Cardiac muscle cell (in vitro differentiated cells and primary cell): ENCODE results near the gene CPEB4. TPM values are rescaled to one million over a fixed set of nuclear protein-coding genes. Genes with fewer than 3 reads are reported as not detected.
A peak's percentile ranks its signal among the peaks of the same experiment; 100 is the strongest.

Source experiments
- DNase-seq, 2 donors: peaks; one replicate each; pipeline versions ENCODE4 v3.0.0 to v3.0.0-alpha.2; 2010 to 2017; ENCODE audit warnings: low read depth in 1 of 2, low spot score in 1 of 2
- H3K27ac ChIP-seq: fragments of 200-600 bp; sonication (generic); 2 replicates; pipeline ENCODE4 v1.5.1; 2016
- H3K27me3 ChIP-seq: fragments of 200-600 bp; sonication (generic); 2 replicates; pipeline ENCODE4 v1.6.0; 2016; ENCODE audit warnings: control low read depth
- H3K36me3 ChIP-seq: fragments of 200-600 bp; sonication (generic); 2 replicates; pipeline ENCODE4 v1.5.1; 2016; ENCODE audit warnings: control low read depth
- H3K4me1 ChIP-seq: fragments of 200-600 bp; sonication (generic); 2 replicates; pipeline ENCODE4 v1.8.1; 2017; ENCODE audit warnings: low read depth, mild to moderate bottlenecking, mixed run types
- H3K4me3 ChIP-seq: fragments of 200-600 bp; sonication (generic); 2 replicates; pipeline ENCODE4 v1.5.1; 2016; ENCODE audit warnings: mild to moderate bottlenecking
- H3K9me3 ChIP-seq: fragments of 200-600 bp; sonication (generic); 2 replicates; pipeline ENCODE4 v1.5.1; 2017; ENCODE audit warnings: low read depth, mild to moderate bottlenecking, control low read depth
- CTCF ChIP-seq: IDR thresholded peaks from 2 replicates; pipeline ENCODE4 v1.5.1; 2012; ENCODE audit warnings: low read depth, mild to moderate bottlenecking, low read length
- polyA plus RNA-seq: library from polyadenylated mRNA; unstranded; fragments of >200 nt; fragmentation: Nextera tagmentation; extraction: Ambion mirVana; gene quantifications from 2 replicates; pipeline ENCODE4 v1.2.1, GENCODE V29; 2016
- total RNA-seq: library from RNA; depleted of rRNA; stranded (reverse); fragments of >200 nt; gene quantifications from 2 replicates; pipeline ENCODE4 v1.2.3, GENCODE V29; 2016

CPEB4 gene
- total and polyA plus RNA-seq, 2 experiments from 2014 or later, result 23.8 to 65.2 TPM

- no peak for TF ChIP-seq CTCF
- peak overlapping the region; percentile 93 for H3K27ac ChIP-seq
- no peaks in the 10 kb centered on the region for H3K27me3 ChIP-seq
- peak in 1 of 2 donors; percentile 60 for DNase-seq
- H3K4me3 ChIP-seq, result peak overlapping the region; percentile 15
- no peaks in the 10 kb centered on the region for H3K9me3 ChIP-seq
- H3K4me1 ChIP-seq, result peaks cover 58% of the 10 kb centered on the region
- no peaks in the 10 kb centered on the region for H3K36me3 ChIP-seq
Measured at GRCh38 chr5:173915310-173916014, 27.3 kb downstream of the CPEB4 start.

- no peaks in the 10 kb centered on the region for H3K36me3 ChIP-seq
- DNase-seq, result no peak
- no peaks in the 10 kb centered on the region for H3K27me3 ChIP-seq
- TF ChIP-seq CTCF, result no peak
- peak overlapping the region; percentile 93 for H3K27ac ChIP-seq
- H3K4me1 ChIP-seq, result peaks cover 63% of the 10 kb centered on the region
- H3K4me3 ChIP-seq, result no peak overlapping the region
- no peaks in the 10 kb centered on the region for H3K9me3 ChIP-seq
Measured at GRCh38 chr5:173916233-173916632, 28.1 kb downstream of the CPEB4 start.

- TF ChIP-seq CTCF, result no peak
- Histone ChIP-seq H3K4me1 (peaks cover 60% of the 10 kb centered on the region), H3K4me3 (peak overlapping the region; percentile 43), H3K27me3 (no peaks in the 10 kb centered on the region), H3K27ac (peak overlapping the region; percentile 97), H3K9me3 (no peaks in the 10 kb centered on the region), H3K36me3 (no peaks in the 10 kb centered on the region)
- peak; percentile 76 to 89 for DNase-seq
Measured at GRCh38 chr5:173917788-173918786, 29.9 kb downstream of the CPEB4 start.

GRCh38 chr5:173919443-173919842, 31.3 kb downstream of the CPEB4 start:
- Histone ChIP-seq H3K4me1 (peaks cover 63% of the 10 kb centered on the region), H3K9me3 (no peaks in the 10 kb centered on the region), H3K4me3 (peak overlapping the region; percentile 43), H3K27me3 (no peaks in the 10 kb centered on the region), H3K36me3 (no peaks in the 10 kb centered on the region), H3K27ac (peak overlapping the region; percentile 97)
- DNase-seq, result no peak
- no peak for TF ChIP-seq CTCF

GRCh38 chr5:173920024-173920753, 32.0 kb downstream of the CPEB4 start:
- Histone ChIP-seq H3K27me3 (no peaks in the 10 kb centered on the region), H3K4me3 (no peak overlapping the region), H3K9me3 (no peaks in the 10 kb centered on the region), H3K36me3 (no peaks in the 10 kb centered on the region), H3K27ac (peak overlapping the region; percentile 97), H3K4me1 (peaks cover 63% of the 10 kb centered on the region)
- peak; percentile 12 to 60 for DNase-seq
- no peak for TF ChIP-seq CTCF
